ENCODE measurements around the gene SLC6A11. TPM values are rescaled to one million over a fixed set of nuclear protein-coding genes. Genes with fewer than 3 reads are reported as not detected.

Gene SLC6A11
- total and polyA plus RNA-seq, 9 donors: under 0.01 to 0.33 (median 0.07) TPM; not detected in 2

DNA sequence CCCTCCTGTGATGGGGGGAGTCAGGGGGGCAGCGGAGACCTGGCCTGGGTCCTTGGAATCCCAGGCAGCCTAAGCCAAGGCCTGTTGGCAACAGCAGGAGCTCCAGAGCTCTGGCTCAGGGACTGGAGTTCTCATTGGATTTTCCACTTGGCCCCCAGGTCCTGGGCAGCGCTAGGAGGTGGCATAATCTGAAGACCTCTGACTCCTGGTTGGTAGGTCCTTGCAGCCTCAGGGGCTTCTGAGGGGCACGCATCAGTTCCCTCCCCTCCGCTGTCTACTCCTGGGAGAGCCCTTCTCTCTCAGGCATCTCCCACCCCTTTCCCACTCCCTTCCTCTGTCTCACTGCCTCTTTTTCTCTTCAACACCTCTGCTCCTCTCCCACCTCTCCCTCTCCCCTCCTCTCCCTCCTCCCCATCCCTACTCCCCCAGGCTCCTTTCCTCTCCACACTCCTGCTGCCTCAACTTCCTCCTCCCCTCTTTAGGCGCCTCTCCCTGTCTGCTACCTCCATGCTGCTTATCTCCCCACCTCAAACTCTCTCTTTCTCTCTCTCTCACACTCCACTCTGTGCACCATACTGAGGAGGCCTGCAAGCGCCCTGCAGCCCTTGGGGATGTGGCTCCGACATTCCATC is 135.4 kb downstream of the SLC6A11 start:
- TF ChIP-seq EP300 (IDR thresholded peaks at IDR 0.05) (no peak), POLR2A (IDR thresholded peaks at IDR 0.05) (no peak)
- TF ChIP-seq, protein P1, sequence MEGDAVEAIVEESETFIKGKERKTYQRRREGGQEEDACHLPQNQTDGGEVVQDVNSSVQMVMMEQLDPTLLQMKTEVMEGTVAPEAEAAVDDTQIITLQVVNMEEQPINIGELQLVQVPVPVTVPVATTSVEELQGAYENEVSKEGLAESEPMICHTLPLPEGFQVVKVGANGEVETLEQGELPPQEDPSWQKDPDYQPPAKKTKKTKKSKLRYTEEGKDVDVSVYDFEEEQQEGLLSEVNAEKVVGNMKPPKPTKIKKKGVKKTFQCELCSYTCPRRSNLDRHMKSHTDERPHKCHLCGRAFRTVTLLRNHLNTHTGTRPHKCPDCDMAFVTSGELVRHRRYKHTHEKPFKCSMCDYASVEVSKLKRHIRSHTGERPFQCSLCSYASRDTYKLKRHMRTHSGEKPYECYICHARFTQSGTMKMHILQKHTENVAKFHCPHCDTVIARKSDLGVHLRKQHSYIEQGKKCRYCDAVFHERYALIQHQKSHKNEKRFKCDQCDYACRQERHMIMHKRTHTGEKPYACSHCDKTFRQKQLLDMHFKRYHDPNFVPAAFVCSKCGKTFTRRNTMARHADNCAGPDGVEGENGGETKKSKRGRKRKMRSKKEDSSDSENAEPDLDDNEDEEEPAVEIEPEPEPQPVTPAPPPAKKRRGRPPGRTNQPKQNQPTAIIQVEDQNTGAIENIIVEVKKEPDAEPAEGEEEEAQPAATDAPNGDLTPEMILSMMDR (IDR thresholded peaks at IDR 0.05): no peak
- no peak overlapping the region for H3K4me3 ChIP-seq
- no peaks in the 10 kb centered on the region for H3K36me3 ChIP-seq
- H3K27me3 ChIP-seq: no peaks in the 10 kb centered on the region
- no peak overlapping the region for H3K27ac ChIP-seq
- H3K4me1 ChIP-seq (ENCODE audit: insufficient read depth): peaks cover 5% of the 10 kb centered on the region
- intact Hi-C loops (cut with DNase I): loop anchor here in 1 of 4 donors (2.0 kb wide), 1 partner anchor 107 kb away; no protein-coding TSS in a partner anchor
- 62 to 73% (median 71%) methylated on average over 7 of the region's 7 CpGs for WGBS, 3 donors
- H3K9me3 ChIP-seq: no peaks in the 10 kb centered on the region
- DNase-seq: no peak

DNA sequence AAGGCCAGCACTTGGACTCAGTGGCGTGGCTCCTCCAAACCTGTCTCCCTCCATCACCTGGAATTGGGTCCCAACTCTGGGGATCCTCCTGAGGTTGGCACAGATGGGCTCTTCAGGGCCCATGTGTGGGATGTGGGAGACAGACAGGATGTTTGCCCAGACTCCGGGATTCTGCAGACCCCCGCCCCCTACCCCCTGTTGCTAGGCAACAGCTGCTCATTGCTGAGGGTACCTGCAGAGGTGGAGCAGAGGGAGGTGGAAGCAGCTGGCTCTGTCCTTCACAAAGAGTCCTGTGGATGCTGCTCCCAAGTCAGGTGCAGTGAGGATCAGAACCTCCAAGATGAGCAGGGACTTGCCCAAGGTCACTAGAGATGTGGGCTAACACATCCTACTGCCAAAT is 136.5 kb downstream of the SLC6A11 start:
- Histone ChIP-seq H3K36me3 (no peaks in the 10 kb centered on the region), H3K27me3 (no peaks in the 10 kb centered on the region), H3K4me3 (no peak overlapping the region), H3K9me3 (no peaks in the 10 kb centered on the region), H3K4me1 (ENCODE audit: insufficient read depth) (peaks cover 8% of the 10 kb centered on the region), H3K27ac (no peak overlapping the region)
- intact Hi-C loops (cut with DNase I): no loop called here
- TF ChIP-seq EP300 (IDR thresholded peaks at IDR 0.05) (no peak), POLR2A (IDR thresholded peaks at IDR 0.05) (no peak)
- TF ChIP-seq, protein P1 (IDR thresholded peaks at IDR 0.05): no peak
- DNase-seq: no peak
- 17 to 57% (median 53%) methylated on average over 2 to 3 of the region's 3 CpGs for WGBS, 3 donors

DNA sequence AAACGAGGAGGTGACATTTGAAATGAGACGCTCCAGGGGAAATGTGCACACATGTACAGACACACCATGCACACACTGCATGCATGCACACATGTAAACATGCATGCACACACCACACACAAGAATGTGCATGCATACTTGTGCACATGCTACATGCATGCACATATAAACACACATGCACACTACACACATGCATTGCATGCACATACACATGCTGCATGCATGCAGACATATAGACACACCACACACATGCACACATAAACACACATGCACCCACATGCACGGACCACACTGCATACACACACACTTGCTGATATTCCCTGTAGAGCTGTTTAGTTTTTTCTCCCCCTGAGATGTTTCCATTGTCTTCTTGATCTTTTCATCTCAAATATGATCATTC is 138.7 kb downstream of the SLC6A11 start:
- Histone ChIP-seq H3K27ac (no peak overlapping the region), H3K9me3 (no peaks in the 10 kb centered on the region), H3K36me3 (no peaks in the 10 kb centered on the region), H3K27me3 (no peaks in the 10 kb centered on the region), H3K4me3 (no peak overlapping the region), H3K4me1 (ENCODE audit: insufficient read depth) (peaks cover 8% of the 10 kb centered on the region)
- intact Hi-C loops (cut with DNase I): no loop called here
- TF ChIP-seq, protein P1 (IDR thresholded peaks at IDR 0.05): no peak
- no peak for TF ChIP-seq POLR2A (IDR thresholded peaks at IDR 0.05)
- no peak for TF ChIP-seq EP300 (IDR thresholded peaks at IDR 0.05)
- 87 to 92% (median 91%) methylated on average over 3 of the region's 3 CpGs for WGBS, 3 donors
- DNase-seq: no peak

DNA sequence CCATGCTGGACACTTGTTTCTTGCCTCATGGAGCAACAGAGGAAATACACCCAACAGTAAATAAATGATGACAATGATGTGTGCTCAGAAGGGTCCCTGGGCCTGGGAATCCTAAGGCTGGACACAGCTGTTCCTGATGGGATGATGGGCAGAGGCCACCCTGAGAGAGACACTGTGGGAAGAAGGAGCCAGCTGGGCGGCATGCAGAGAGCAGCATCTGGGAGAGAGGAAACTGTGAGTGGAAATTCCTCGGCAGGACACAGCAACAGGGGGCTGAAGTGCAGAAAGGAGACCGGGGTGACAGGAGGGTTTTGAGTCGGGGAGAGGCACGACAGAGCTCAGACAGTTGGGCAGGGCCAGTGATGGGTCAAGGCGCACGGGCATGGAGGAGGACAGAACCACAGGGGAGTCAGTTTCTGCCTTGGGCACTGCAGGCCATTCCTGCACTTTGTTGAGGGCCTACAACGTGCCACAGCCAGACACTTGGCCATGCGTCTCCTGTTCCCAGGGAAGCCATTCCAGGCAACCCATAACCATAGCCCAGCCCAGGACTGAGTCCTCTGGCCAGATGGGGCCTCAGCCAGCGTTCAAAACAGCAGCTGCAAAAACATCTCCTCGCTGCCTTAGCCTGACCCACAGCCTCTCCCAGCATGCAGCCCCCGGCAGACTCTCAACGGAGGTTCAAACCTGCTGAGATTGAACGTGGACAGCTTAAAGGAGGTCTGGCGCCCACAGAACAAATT is 139.9 kb downstream of the SLC6A11 start:
- Histone ChIP-seq H3K27ac (peak overlapping the region in 1 of 2 donors; percentile 38), H3K27me3 (no peaks in the 10 kb centered on the region), H3K4me3 (no peak overlapping the region), H3K4me1 (ENCODE audit: insufficient read depth) (peaks cover 8% of the 10 kb centered on the region), H3K36me3 (no peaks in the 10 kb centered on the region), H3K9me3 (no peaks in the 10 kb centered on the region)
- intact Hi-C loops (cut with DNase I): no loop called here
- WGBS, 3 donors: 44 to 56% (median 44%) methylated on average over 15 of the region's 15 CpGs
- peak in 4 of 5 donors; percentile 30 to 50 (median 38) for DNase-seq
- no peak for TF ChIP-seq POLR2A (IDR thresholded peaks at IDR 0.05)
- TF ChIP-seq, protein P1 (IDR thresholded peaks at IDR 0.05): no peak
- TF ChIP-seq EP300 (IDR thresholded peaks at IDR 0.05): no peak
